DND-41 (cell line): ENCODE results near the gene MIS18A.

ENCODE experiments used
- ATAC-seq: fragments of 200-7000 bp; cut with Tn5 transposase; 3 replicates; pipeline ENCODE4 v1.9.1; 2021; ENCODE audit warnings: low read depth; ENCODE audit not compliant: insufficient read depth
- DNase-seq: peaks from one replicate; pipeline ENCODE4 v3.0.0-alpha.2; 2020
- H2AFZ ChIP-seq: 2 replicates; pipeline ENCODE4 v1.6.0; 2012; ENCODE audit warnings: low read depth, low read length
- H3K27ac ChIP-seq: 2 replicates; pipeline ENCODE4 v1.5.1; 2012; ENCODE audit warnings: low read length, inconsistent platforms
- H3K27me3 ChIP-seq: fragments of 200-600 bp; sonication (generic); 2 replicates; pipeline ENCODE4 v1.6.0; 2012; ENCODE audit warnings: low read length, mild to moderate bottlenecking, inconsistent platforms; ENCODE audit not compliant: insufficient read depth, poor library complexity
- H3K36me3 ChIP-seq: 2 replicates; pipeline ENCODE4 v1.5.1; 2012; ENCODE audit warnings: low read length, inconsistent platforms; ENCODE audit not compliant: insufficient read depth
- H3K4me1 ChIP-seq: 2 replicates; pipeline ENCODE4 v1.5.1; 2012; ENCODE audit warnings: mild to moderate bottlenecking, low read length; ENCODE audit not compliant: insufficient read depth
- H3K4me2 ChIP-seq: 2 replicates; pipeline ENCODE4 v1.6.0; 2012; ENCODE audit warnings: mild to moderate bottlenecking, moderate library complexity, low read length, inconsistent platforms; ENCODE audit not compliant: insufficient read depth
- H3K4me3 ChIP-seq, 2 experiments: fragments of 200-600 bp in 1 of 2; shearing (Covaris generic) in 1 of 2; 2 replicates each; pipeline ENCODE4 v1.5.1; 2012 to 2016; ENCODE audit warnings: inconsistent platforms in 2 of 2, low read length in 2 of 2, mild to moderate bottlenecking in 2 of 2, low read depth in 1 of 2, moderate library complexity in 1 of 2
- H3K79me2 ChIP-seq: 2 replicates; pipeline ENCODE4 v1.6.0; 2012; ENCODE audit warnings: low read length, inconsistent platforms; ENCODE audit not compliant: insufficient read depth
- H3K9ac ChIP-seq: 2 replicates; pipeline ENCODE4 v1.6.0; 2012; ENCODE audit warnings: low read depth, mild to moderate bottlenecking, inconsistent platforms, low read length, moderate library complexity
- H3K9me3 ChIP-seq: 2 replicates; pipeline ENCODE4 v1.5.1; 2012; ENCODE audit warnings: low read length, moderate library complexity, mild to moderate bottlenecking, inconsistent platforms; ENCODE audit not compliant: insufficient read depth, severe bottlenecking
- H4K20me1 ChIP-seq: 2 replicates; pipeline ENCODE4 v1.6.0; 2012; ENCODE audit warnings: low read length; ENCODE audit not compliant: insufficient read depth
- EZH2 ChIP-seq: IDR thresholded peaks from 3 replicates; pipeline ENCODE4 v1.6.1; 2012; ENCODE audit warnings: borderline replicate concordance, low read depth, mild to moderate bottlenecking, moderate library complexity, low read length, inconsistent platforms; ENCODE audit not compliant: severe bottlenecking
- TF ChIP-seq, protein P1 (sequence below): IDR thresholded peaks from 2 replicates; pipeline ENCODE4 v1.5.1; 2012; ENCODE audit warnings: borderline replicate concordance, low read length, moderate library complexity, mild to moderate bottlenecking; ENCODE audit not compliant: poor library complexity, severe bottlenecking; ENCODE audit errors: extremely low read depth

The MIS18A gene, protein sequence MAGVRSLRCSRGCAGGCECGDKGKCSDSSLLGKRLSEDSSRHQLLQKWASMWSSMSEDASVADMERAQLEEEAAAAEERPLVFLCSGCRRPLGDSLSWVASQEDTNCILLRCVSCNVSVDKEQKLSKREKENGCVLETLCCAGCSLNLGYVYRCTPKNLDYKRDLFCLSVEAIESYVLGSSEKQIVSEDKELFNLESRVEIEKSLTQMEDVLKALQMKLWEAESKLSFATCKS

DNA sequence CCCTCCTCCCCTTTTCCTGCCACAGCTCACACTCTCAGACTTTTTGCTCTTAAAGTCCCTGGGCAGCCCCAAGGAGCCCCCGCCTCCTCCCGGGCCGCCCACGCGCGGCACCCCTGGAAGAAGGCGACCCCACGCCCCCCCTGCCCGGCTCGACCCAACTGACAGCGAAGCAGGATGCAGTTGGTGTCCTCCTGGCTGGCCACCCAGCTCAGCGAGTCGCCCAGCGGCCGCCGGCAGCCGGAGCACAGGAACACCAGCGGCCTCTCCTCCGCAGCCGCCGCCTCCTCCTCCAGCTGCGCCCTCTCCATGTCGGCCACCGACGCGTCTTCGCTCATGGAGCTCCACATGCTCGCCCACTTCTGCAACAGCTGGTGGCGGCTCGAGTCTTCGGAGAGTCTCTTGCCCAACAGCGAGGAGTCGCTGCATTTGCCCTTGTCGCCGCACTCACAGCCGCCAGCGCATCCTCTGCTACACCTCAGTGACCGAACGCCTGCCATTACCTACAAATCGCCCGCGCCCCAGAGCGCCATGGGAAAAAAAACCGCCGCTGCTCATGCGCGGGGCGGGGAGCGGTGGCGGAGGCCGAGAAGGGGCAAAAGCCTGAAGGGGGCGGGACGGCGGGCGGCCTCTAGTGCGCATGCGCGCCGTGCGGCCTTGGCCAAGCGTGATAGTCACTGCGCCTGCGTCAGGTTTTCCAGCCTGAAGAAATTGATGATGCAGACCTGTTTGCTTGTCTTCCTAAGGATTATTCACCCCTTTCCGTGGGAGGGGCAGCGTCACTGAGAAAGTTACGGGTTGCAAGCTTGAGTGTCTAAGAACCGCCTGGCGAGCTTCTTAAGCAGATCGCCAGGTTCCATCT lies at the start of gene MIS18A:
Gene MIS18A (minus strand): TSS at position 532 of the 859 bp plus-strand sequence. CDS start 35 bp downstream, at position 497.
- peak within 1 kb of the TSS; percentile 93 for H3K4me2 ChIP-seq
- peaks cover 35% of the 10 kb centered on the region for H3K4me1 ChIP-seq
- peak within 1 kb of the TSS; percentile 68 for H3K9ac ChIP-seq
- no peaks in the 10 kb centered on the region for H3K27me3 ChIP-seq
- H2AFZ ChIP-seq = peak within 1 kb of the TSS; percentile 99
- peak; percentile 89 for ATAC-seq
- H3K9me3 ChIP-seq = no peaks in the 10 kb centered on the region
- TF ChIP-seq, protein P1, sequence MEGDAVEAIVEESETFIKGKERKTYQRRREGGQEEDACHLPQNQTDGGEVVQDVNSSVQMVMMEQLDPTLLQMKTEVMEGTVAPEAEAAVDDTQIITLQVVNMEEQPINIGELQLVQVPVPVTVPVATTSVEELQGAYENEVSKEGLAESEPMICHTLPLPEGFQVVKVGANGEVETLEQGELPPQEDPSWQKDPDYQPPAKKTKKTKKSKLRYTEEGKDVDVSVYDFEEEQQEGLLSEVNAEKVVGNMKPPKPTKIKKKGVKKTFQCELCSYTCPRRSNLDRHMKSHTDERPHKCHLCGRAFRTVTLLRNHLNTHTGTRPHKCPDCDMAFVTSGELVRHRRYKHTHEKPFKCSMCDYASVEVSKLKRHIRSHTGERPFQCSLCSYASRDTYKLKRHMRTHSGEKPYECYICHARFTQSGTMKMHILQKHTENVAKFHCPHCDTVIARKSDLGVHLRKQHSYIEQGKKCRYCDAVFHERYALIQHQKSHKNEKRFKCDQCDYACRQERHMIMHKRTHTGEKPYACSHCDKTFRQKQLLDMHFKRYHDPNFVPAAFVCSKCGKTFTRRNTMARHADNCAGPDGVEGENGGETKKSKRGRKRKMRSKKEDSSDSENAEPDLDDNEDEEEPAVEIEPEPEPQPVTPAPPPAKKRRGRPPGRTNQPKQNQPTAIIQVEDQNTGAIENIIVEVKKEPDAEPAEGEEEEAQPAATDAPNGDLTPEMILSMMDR = peak; percentile 34
- no peak for TF ChIP-seq EZH2
- peak within 1 kb of the TSS; percentile 89 for H3K27ac ChIP-seq
- H3K36me3 ChIP-seq = peaks cover 10% of the 10 kb centered on the region
- peaks cover 7% of the 10 kb centered on the region; the same call in 1 of the 2 replicates for H4K20me1 ChIP-seq
- H3K4me3 ChIP-seq = peak within 1 kb of the TSS; percentile 94 to 96
- DNase-seq = peak; percentile 96
- H3K79me2 ChIP-seq = peaks cover 47% of the 10 kb centered on the region

DNA sequence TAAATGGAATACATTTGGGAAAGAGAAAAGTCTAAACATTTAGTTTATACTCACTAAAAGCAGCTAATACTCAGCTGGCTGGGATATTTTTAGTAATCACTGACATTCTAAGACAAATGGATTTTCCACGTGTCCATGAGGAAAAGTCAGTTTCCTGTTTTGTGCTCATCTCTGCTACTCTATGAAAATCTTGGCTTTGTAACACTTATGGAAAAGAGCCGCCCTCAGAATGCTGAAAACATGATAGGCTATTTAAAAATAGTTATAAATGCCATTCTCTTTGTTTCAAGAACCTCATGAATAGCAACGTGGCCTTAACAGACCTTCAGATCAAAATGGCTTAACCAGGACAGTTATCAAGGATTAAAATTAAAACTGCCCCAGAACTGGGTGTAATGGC lies 49.7 kb upstream of the MIS18A start:
- H3K9me3 ChIP-seq = no peaks in the 10 kb centered on the region
- no peaks in the 10 kb centered on the region for H3K79me2 ChIP-seq
- H3K4me1 ChIP-seq = no peaks in the 10 kb centered on the region
- no peak overlapping the region for H3K4me2 ChIP-seq
- H3K4me3 ChIP-seq = no peak overlapping the region
- no peaks in the 10 kb centered on the region for H3K27me3 ChIP-seq
- peaks cover 91% of the 10 kb centered on the region for H3K36me3 ChIP-seq
- H2AFZ ChIP-seq = no peak overlapping the region
- DNase-seq = no peak
- H3K27ac ChIP-seq = no peak overlapping the region
- no peak for ATAC-seq
- TF ChIP-seq EZH2 = no peak
- TF ChIP-seq, protein P1 = no peak
- H4K20me1 ChIP-seq = 0 out of 2 replicates have a peak, but pooled peaks cover 5% of the 10 kb centered on the region
- no peak overlapping the region for H3K9ac ChIP-seq

DNA sequence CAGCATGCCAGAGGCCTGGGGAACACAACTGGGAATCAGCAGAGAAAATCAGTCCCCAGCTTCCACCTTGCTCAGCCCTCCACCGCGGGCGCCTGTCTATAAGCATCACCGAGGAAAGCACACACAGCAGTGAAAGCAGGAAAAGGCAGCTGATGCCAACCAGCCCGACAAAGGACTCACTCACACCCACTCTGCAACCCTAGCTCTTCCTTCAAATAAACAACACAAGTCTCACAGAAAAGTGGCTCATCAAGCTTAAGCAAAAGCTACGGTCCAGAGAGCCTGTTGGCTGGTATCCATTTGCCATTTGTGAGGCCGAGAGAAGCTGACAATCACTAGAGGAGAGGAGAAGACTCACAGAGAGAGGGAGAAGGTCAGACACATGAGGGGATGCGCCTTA lies 46.9 kb upstream of the MIS18A start:
- H3K9ac ChIP-seq = no peak overlapping the region
- peaks cover 91% of the 10 kb centered on the region for H3K36me3 ChIP-seq
- ATAC-seq = no peak

More for the DNA sequence above, 46.9 kb upstream of the MIS18A start:
- Histone ChIP-seq H3K79me2 (no peaks in the 10 kb centered on the region), H3K27ac (no peak overlapping the region), H2AFZ (no peak overlapping the region), H3K4me3 (no peak overlapping the region), H3K9me3 (no peaks in the 10 kb centered on the region), H3K4me2 (no peak overlapping the region), H4K20me1 (peaks cover 4% of the 10 kb centered on the region; the same call in 1 of the 2 replicates), H3K4me1 (no peaks in the 10 kb centered on the region), H3K27me3 (no peaks in the 10 kb centered on the region)
- no peak for DNase-seq
- TF ChIP-seq EZH2 = no peak
- TF ChIP-seq, protein P1 = no peak
